HG03196 (cell line): Measurements from ENCODE around the gene DIABLO.
"Not testable (repeated sequence)": the region's sequence is repeated elsewhere in the genome, so short reads cannot be mapped to it uniquely, and the experiment has no call there.

ENCODE experiments used
- ATAC-seq: cut with Tn5 transposase; IDR thresholded peaks from one replicate; pipeline ENCODE4 v1.9.1; 2021; ENCODE audit not compliant: unreplicated experiment

Gene DIABLO

DNA sequence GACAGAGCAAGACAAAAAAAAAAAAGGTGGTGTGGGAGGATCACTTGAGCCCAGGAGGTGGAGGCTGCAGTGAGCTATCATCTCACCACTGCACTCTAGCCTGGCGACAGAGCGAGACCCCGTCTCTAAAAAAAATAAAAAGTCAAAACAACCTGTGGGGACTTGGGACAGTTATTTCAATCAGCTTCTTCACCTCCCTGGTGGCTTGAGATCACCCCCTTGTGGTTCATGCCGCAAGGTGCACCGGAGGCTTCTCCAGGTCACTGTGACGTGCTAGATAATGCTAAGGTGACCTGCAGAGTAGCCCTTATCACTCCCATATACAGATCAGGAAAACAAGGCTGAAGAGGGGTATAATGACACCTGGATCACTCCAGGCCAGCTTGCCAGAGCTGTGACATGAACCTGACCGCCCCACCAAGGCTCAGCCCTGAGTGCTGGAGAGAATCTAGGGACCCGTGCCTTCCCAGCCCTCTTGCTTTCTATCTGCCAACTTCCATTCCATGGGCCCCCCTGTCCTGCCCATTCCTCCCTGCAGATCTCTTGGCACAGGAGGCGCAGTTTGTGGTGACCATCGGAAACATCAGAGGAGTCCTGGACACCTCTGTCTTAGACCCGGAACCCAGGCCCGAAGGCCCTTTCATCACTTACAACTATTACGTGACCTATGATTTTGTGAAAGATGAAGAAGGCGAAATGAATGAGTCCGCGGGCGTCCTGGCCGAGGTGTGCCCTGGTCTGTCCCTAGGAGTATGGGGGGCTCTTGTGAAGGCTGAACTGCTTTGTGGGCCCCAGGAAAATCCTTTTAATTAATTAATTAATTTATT lies 34.8 kb downstream of the DIABLO start:
- ATAC-seq: no peak

GRCh38 chr12:122189626-122190475 lies 36.0 kb downstream of the DIABLO start:
- ATAC-seq: no peak

DNA sequence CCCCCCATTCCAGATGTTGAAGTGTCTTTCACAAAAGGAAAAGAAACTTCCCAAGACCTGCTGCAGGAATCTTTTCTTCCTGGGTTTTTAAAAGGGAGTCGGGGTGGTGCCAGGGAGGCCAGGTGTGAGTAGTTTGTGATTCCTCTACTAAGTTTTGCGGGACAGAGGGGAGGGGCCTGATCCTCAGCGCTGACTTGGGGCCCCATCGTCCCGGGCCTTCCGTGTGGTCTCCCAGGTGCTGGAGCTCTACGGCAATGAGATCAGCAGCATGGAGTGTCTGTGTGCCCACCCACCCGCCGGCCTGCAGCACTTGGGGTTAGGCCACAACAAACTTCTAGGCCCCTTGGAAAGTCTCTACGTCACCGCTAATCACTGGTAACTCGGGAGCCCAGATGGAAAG lies 38.4 kb downstream of the DIABLO start:
- ATAC-seq: no peak

- ATAC-seq: no peak
These were observed 40.3 kb downstream of the DIABLO start for GRCh38 chr12:122185494-122186082.

- no peak for ATAC-seq
These were observed 40.8 kb downstream of the DIABLO start for GRCh38 chr12:122185079-122185478.

DNA sequence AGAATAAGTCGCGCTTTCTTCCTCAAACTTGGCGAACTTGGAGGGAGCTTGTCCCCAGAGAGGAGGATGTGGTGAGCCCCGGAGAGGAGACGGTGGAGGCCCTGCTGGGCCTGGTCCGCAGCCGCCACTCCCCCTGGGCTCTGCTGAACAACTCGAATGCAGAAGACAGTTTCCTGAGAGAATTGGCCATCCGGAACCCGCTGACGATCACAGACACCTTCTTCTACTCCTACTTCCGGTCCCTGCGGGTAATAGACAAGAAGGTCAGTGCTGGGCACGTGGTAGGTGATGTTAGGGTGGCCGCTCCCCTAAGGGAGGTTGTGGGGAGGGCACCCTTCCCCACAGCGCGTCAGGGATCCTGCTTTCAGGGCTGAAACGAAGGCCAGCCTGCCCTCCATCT lies 41.3 kb downstream of the DIABLO start:
- no peak for ATAC-seq

DNA sequence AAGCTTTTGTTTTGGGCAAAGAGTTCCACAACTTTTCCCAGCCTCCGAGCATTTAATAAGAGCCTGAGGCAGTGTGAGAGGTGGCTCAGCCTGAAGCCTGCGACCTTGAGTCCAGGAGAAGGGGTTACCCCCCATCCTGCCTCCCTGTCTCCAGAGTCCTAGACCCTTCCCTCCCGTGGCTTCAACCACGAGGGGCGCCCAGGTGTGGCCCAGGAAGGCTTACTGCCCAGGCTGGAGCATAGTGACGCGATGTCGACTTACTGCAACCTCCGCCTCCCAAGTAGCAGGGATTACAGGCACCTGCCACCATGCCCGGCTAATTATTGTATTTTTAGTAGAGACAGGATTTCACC lies 42.3 kb downstream of the DIABLO start:
- no peak for ATAC-seq

DNA sequence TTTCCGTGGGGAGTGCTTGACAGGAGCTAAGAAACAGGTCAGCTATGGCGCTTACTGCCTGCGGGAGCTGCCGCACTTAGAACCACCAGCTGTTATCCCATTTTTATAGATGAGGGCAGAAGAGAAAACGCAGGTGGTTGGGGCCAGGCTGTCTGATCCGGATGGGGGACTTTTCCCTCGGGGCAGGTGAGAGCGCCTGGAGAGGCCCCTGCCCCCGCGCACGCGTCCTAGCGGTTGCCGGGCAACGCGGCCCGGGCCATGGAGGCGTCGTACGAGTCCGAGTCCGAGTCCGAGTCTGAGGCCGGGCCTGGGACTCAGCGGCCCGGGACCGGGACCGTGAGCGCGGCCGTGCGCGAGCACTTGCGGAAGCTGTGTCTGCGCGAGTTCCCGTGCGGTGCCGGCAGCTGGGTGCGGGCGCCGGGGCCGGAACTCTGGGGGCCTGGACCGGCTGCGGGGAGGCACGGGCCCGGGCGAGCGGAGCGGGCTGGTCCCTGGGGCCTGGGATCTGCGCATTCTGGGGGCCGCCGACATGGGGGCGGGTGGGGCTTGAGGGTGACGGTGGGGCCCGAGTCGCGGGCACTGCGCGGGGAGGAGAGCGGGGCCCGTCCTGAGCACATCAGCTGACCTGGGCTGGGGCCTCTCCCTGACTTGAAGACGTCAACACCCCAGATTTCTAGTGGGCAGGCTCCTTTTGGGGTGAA lies 42.8 kb downstream of the DIABLO start, which contains the start of gene LRRC43:
Gene LRRC43 (plus strand): TSS at position 237 of the 701 bp plus-strand sequence. CDS start 22 bp downstream, at position 259.
- no peak for ATAC-seq

GRCh38 chr12:122176473-122176872 lies 49.4 kb downstream of the DIABLO start:
- not testable (repeated sequence) for ATAC-seq

GRCh38 chr12:122174155-122174845 lies 51.6 kb downstream of the DIABLO start, which contains the start of gene IL31:
IL31 (minus strand) TSS chr12:122174221; CDS start chr12:122174172, 49 bp downstream.
- ATAC-seq: no peak

GRCh38 chr12:122172262-122172939 lies 53.5 kb downstream of the DIABLO start:
- no peak for ATAC-seq

DNA sequence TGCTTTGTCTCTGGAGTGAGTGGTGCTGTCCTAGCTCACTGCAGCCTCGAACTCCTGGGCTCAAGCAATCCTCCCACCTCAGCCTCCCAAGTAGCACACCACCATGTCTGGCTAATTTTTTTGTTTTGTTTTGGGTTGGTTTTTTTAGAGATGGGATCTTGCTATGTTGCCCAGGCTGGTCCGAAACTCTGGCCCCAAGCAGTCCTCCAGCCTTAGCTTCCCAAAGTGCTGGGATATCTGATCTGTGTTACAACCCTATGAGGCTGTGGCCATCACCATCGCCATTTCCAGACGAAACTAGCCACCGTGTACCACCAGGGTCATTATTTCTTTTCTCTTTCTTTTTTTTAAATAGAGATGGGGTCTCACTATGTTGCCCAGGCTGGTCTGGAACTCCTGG lies 54.5 kb downstream of the DIABLO start:
- ATAC-seq: no peak

DNA sequence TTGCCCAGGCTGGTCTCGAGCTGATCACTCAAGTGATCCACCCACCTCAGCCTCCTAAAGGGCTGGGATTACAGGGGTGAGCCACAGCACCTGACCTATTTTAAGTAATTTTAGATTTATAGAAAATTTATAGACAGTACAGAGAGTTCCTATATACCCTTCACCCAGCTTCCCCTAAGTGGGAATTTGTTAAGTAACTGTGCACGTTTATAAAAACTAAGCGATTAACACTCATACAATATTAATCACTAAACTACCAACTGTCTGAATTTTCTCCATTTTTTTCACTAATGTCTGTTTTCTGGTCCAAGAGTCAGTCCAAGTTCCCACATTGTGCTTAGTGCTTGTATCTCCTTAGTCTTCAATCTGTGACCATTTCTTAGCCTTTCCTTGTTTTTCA lies 57.4 kb downstream of the DIABLO start:
- no peak for ATAC-seq

DNA sequence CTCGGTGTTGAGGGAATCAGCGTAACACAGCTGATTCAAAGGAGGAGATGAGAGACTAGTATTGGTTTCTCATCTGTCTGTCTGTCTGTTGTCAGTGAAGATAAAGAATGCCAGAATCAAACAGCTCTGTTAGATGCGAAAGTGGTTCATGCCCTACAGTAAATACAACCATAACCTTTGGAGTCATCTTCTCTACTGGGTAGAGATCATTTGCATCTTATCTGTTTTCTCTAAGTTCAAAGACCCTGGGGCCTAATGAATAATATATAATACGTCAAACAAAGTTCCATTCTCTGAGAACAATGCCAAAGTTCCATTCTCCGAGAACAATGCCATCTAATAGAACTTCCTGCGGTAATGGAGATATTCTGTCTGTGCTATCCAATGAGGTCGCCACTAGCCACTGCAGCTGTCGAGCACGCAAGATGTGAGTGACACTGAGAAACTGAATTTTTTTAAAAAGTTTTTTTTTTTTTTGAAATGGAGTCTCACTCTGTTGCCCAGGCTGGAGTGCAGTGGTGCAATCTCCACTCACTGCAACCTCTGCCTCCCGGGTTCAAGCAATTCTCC lies 58.4 kb downstream of the DIABLO start:
- ATAC-seq: no peak

- no peak for ATAC-seq
These were observed 59.2 kb downstream of the DIABLO start for GRCh38 chr12:122166422-122167349.

DNA sequence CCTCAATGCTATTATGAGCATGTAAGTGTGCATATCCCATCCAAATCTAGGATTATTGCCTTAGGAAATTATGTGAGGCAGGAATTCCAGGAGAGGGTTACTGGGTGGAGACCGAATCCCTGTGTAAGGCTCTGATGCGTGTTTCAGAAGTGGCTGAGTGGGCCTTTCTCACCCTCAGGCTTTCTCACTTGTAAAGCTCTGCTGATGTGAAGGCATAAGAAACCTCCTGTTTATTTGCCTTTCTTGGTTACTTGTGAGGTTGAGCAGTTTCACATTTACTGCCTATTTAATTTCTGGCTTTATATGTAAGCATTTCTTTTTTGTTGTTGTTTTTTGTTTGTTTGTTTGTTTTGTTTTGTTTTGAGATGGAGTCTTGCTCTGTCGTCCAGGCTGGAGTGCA lies 62.9 kb downstream of the DIABLO start:
- ATAC-seq: no peak

GRCh38 chr12:122161682-122162081 lies 64.2 kb downstream of the DIABLO start:
- no peak for ATAC-seq

DNA sequence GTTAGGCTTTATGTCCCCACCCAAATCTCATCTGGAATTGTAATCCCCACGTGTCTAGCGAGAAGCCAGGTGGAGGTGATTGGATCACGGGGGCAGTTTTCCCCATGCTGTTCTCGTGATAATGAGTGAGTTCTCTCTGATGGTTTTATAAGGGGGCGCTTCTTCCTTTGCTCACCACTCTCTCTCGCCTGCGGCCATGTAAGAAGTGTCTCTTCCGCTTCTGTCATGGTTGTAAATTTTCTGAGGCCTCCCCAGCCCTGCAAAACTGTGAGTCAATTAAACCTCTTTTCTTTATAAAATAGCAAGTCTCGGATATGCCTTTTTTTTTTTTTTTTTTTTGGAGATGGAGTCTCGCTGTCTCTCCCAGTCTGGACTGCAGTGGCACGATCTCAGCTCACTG lies 65.1 kb downstream of the DIABLO start:
- ATAC-seq: no peak
